COLO829 (cell line): ENCODE measurements around the gene METTL17.
"Not testable (repeated sequence)": the region's sequence is repeated elsewhere in the genome, so short reads cannot be mapped to it uniquely, and the experiment has no call there.

Experiments used
- DNase-seq: peaks from one replicate; pipeline ENCODE4 v3.0.0; 2012; ENCODE audit warnings: low spot score

Gene METTL17

DNA sequence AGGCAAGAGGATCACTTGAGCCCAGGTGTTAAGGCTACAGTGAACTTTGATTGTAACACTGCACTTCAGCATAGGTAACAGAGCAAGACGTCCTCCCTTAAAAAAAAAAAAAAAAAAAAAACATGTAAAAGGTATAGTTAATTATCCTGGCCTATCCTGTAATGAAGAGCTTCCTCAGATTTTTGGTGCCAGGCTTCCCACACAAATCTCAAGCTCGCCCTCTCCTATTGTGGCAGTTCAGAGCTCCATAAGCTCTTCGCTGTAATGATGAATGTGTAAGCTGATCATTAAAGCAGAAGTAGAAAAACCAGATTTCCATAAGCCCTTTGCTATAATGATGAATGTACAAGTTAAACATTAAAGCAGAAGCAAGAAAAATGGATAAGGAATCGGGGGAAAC lies 7.3 kb downstream of the METTL17 start:
- no peak for DNase-seq

DNA sequence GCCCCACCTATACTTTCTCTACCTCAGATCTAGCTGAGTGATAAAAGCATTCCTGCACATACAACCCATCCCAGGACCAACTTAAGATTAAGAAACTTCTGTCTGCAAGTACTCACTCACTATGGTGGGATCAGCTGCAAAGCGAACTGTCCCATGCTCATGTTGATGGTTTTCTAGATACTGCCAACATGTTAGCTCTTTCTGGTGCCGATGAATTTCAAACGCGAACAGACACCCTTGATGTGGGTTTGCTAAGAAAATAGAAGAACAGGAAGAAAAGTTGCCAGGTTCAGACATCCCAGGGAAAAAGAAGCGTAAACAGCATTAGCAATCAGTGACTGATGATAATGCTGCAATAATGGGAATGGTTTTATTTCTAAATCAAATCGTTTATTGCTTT lies 7.8 kb downstream of the METTL17 start:
- DNase-seq = no peak

DNA sequence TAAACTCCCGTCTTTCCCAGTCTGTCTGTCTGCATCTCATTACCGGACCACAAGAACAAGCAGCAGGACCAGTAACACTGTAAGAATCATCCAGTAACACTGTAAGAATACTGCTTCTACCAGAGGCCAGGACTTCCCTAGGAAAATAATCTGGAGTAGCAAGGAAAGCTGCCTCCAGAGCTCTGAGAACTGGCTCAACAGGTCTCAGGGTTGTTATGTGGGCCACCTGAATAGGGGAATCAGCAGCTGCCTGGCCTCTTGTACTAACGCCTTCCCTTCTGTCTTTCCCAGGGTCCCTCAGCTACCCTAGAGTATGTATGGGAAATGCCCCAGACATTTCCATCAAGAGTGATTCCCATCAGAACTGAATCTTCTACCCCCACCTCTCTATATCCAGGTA lies 8.4 kb downstream of the METTL17 start:
- no peak for DNase-seq

DNA sequence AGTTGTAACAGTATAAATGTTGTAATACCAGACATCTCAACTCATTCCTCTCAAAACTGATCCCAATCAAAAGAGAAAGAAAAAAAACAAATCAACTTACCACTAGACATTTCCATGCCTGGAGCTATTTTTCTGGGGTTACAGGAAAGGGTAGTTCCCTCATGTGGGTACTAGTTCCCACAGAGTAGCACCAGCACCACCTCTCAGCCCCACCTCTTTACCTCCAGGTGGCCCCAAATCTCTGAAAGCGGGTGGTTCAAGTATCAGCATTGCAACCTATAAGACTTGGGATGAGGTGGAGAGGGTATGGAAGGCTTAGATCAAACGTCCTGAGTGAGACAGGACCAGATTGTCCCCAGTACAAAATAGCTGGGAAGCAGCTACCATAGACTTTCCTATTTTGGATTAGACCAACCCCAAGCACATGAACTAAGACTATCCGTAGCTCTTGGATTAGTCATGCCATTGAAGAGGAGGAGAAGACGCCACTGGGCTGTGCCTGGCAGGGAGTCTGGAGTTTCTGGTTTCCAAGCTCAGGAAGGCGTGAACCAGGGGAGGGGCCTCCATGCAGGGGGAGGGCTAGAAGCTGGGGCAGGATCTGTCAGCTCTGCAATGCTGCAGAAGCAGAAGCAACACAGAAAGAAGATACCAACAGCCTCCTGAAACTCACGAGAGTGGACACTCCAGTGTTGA lies 9.0 kb downstream of the METTL17 start, which contains the start of gene SLC39A2:
Gene SLC39A2 (plus strand): TSS at position 620 of the 693 bp plus-strand sequence. CDS start 154 bp downstream, outside the sequence.
- DNase-seq = no peak

DNA sequence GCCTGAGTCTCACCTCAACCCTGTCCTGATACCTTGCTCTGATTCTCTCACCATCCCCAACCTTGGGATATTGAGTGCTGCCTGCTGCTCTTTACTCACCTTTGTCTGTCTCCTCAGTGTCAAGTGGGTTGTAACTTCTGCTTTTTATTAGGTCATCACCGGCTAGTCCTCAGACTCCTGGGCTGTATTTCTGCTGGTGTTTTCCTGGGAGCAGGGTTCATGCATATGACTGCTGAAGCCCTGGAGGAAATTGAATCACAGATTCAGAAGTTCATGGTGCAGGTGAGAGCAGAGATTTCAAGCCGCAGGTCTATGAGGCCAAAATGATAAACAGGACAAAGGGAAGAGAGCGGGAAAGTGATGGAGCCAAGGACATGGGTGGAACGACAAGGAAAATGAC lies 9.8 kb downstream of the METTL17 start:
- no peak for DNase-seq

DNA sequence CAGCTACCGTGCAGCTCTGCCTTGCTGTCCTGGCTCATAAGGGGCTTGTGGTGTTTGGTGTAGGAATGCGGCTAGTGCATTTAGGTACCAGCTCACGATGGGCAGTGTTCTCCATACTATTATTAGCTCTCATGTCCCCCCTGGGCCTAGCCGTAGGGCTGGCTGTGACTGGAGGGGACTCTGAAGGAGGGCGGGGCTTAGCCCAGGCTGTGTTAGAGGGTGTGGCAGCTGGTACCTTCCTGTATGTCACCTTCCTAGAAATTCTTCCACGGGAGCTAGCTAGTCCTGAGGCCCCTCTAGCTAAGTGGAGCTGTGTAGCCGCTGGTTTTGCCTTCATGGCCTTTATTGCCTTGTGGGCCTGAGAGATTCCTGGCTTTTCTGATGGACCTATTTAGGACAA lies 11.4 kb downstream of the METTL17 start:
- no peak for DNase-seq

DNA sequence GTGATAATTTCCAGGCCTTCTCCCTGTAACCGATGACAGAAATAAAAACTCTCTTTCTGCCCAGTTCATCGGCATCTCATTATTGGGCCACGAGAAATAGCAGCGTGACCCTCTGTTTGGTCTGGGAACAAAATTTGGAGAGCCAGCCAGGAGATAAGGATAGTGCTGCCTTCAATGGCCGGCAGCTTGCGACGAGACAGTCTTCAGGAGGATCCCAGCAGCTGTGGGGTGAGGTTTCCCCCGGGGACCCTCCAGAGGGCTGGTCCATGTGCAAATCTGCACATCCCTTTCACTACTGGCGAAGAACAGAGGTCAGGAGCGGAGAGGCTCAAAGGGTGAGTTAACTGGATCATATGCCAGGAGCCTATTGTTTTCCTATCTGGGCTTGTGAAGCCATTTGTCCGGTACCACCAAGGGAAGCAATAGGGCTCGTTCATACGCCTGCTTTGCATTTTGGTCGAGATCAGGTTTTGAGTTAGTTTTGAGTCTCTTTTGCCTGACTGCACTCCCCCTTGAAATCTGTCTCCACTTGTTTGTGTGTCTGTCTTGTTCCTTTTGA lies 14.1 kb downstream of the METTL17 start:
- DNase-seq = no peak

DNA sequence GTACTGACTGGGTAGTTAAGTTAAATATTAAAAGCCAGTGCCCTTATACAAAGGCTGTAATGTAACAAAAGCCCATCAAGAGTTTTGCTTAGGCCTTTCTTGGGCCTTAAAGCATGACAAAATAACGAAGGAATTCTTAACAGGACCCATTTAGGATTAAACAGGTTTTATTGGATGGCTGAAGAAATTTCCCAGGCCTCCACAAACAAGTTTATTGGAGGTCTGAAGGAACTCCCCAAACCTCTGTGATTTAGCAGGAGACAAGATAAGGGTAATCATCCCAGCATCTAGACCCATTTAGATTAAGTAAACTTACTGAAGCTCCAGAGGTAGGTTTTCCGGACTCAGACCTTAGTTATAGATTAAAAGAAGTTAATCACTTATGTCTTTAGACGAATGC lies 19.9 kb downstream of the METTL17 start:
- DNase-seq = not testable (repeated sequence)

DNA sequence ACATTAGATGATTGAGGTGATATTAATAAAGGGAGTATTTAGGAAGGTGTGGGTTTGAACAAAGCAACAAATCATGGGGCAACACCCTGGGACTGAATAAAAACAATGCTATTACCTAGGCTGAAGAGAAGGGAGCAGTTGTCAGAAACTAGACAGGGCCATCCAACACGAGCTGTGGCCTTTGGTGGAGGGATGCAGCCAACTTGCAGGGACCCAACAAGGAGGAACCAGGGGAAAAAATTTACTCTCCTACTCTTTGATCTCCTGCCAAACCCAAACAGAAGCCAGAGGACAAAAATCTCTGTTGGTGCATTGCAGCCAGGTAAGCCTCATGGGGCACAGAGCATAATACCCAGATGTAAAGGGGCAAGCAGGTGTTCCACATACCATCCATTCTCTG lies 21.4 kb downstream of the METTL17 start:
- DNase-seq = no peak

DNA sequence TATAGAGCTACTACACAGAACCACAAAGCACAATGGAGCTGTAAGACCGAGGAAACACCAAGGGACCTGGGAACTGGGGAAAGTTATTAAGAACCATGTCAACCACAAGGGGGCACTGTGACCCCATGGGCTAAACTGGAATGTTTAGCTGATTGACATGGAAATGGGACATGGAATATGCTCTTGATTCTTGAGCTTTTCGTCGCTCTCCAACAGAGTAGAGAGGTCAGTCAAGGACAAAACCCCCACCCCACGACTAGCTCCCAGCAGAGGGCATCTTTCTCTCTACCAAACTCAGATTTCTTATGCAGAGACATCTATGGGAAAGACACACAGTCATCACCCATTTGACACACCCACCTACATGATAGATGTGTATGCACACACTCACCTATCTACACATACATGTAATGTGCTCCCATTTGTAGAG lies 25.0 kb downstream of the METTL17 start:
- DNase-seq = peak; percentile 87

DNA sequence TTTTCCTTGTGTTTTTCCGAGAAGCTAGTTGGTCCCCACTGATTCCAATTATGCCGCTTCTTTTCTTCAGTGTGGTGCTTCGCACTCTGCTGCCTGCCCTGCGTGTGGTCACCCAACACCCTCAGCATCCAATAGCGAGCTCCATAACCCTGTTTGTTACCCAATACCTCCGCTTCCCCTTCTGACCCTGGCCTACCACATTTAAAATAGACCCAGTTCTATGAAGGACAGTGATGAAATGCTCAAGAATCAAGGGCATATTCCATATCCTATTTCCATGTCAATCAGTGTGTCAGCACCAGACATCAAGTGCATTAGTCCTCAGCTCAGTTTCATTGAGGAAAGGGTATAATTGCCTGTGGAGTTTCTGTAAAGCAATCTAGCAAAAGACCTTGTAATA lies 25.5 kb downstream of the METTL17 start:
- DNase-seq = no peak

DNA sequence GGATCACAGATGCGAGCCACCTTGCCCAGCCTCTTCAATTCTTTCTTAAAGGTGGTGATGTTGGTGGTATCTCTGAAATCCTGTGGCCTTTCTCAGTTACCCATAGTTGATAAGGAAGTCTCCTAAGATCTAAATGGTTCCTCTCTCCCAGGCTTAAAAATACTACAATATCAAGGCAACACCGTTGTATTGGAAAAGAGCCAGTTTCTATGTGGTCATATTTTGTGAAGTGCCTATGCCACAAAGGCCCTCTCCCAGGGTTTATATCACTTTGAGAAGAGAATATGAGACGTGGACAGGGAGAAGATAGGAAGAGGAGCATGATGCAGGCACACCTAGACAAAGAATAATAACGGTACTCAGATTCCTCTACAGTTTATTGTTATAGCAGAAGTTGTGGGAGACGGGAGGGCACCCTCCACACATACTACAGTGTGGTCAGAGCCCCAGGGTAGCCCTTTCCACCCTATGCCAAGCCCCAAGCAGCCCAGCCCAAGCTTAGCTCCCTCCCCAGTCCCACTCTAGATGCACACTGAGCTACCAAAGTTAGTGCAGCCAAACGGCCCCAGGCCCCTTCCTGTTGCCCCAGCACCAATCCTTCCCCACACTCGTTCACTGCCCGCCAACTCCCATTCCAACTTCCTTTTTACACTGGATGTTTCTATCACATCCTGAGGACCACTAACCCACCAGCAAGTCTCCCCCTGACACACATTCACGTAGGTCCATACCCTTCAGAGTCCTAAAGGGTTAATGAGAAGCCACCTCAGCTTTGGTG lies 26.8 kb downstream of the METTL17 start:
- no peak for DNase-seq

DNA sequence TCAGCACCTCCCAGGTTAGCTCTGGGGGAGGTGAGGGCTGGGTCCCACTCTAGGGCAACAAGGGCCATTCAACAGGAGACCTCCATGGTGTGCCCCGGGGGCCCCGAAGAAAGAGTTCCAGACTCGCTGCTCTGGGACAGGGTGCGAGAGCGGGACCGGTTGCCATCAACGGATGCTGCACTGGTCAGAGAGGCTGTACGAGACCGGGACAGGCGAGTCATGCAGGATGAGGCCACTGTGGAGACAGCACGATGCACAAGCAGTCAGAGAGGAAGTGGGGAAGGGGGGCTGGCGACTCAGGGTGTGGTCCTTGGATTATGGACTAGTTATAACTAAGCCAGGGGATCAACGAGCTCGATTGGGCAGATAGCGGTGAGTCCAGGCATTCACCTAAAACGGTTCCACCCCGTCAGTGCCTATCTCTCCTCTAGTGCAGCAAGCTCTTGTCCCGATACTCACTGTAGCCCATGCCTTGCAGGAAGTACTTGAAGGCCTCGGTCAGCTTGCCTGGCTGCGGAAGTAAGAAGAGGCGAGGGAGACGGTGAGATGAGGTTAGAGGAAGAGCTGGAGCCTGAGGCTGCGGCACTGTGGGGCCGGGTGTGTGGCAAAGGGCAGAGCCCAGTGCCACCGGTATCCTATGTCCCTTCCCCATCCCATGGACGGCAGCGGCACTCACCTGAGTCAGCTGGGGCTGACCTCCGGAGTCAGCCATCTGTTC lies 27.9 kb downstream of the METTL17 start:
- DNase-seq = no peak

DNA sequence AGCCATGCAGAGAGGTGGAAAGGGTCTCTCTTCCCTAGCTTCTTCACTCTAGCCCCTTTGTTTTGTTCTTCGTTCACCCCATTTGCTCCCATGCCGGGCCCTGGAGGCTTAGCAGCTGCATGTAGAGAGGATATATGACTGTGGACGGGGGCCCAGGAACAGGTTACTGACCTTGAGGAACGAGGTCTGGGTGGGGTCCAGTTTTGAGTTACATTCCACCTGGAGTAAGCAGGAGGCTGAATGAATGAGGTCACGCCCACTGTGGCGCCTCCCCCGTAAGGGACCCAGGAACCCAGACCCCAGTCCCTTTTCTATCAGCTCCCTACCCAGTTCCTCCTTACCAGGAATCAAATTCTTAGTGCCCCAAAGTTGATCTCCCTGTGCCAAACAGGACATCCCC lies 28.5 kb downstream of the METTL17 start:
- DNase-seq = no peak

DNA sequence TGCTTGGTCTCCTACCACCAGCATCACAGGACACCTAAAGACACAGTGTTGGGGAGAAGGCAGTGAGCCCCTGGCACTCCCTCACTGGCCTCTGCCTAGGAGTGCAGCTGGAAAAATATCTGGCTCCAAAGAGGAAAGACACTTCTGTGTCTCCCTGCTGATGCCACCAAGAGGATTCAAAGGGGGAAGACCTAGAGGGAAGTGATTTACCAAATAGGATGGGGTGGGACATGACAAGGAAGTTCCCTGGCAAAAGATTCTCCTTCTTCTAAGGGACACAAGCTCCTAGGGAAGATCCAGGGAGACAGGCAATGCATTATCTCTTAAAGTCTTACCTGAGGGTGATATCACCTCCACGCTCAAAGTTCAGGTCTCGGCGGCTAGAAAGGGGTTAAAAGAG lies 29.0 kb downstream of the METTL17 start:
- no peak for DNase-seq

DNA sequence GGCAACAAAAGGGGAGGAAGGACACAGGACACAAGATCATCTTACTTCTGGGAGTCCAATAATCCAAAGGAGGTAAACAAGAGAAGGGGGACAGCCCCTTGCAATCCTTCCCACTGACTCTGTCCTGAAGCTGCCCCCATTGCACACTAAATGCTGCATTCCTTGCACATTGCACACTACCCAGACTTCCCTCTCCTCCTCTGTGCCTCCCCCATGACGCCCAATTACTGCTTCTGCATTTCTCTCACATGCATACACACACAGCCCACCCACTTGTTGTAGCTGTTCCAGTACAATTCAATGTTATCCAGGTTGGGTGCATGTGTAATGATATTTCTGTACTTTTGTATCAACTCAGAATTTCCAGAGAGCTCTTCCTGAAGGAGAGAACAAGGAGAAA lies 29.6 kb downstream of the METTL17 start:
- DNase-seq = no peak

DNA sequence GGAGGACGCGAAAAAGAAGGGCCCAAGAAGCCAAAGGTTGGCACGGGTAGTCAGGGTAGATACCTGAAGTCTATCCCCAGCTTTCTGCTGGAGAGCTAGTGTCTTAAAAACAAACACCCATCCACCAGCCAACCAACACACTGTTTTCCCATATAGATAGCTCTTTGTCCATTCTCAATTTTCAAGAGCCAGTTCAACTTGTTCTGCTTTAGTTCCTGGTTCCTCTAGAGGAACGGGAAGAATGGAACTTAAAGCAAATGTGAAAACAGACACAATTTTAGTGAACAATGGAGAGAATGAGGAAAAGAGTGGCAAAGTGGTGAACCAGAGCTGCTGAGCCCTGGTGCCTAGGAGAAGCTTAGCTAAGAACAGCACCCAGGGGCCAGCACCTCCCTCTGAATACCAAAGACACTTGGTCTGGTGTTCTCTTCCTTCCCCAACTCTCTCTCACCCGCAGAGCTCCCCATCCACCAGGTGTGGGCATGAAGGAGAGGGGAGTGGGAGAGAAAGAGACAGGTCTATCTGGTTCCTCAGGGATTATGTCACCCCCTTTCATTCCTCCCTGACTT lies 31.3 kb downstream of the METTL17 start:
- DNase-seq = no peak

DNA sequence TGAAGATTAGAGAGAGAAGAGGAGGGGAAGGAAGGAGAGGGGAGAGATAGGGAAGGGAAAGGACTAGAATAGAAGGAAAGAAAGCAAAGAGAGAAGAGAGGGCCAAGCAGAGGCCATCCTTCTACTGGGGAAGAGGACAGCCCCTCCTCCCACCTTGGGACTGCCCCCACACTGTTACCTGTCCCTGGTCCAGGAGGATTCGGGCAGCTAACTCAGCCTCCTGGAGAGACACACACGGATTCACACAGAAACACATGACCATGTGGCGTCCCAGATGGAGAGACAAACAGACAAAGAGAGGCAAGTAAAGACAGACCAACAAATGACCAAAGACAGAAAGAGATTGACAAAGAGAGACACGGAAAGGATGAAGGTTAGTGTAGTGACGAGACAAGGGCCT lies 32.9 kb downstream of the METTL17 start:
- DNase-seq = no peak

DNA sequence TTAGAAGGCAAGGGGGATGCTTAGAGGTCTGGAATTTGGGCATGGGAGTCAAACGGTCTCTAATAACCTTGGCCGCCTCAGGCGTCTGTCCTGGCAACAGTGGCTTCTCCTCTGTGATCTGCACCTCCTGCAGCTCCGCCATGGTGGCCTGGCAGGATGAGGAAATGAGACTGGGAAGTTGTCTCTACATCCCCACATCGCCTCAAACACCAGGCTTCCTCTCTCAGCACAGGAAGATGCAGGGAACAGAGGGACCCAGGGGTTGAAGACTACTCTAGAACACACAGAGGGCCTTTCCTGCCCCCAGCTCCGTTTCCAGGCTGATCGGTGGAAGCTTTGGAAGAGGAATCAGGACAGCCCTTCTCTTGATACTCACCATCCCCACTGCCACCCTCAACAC lies 33.4 kb downstream of the METTL17 start:
- DNase-seq = no peak

DNA sequence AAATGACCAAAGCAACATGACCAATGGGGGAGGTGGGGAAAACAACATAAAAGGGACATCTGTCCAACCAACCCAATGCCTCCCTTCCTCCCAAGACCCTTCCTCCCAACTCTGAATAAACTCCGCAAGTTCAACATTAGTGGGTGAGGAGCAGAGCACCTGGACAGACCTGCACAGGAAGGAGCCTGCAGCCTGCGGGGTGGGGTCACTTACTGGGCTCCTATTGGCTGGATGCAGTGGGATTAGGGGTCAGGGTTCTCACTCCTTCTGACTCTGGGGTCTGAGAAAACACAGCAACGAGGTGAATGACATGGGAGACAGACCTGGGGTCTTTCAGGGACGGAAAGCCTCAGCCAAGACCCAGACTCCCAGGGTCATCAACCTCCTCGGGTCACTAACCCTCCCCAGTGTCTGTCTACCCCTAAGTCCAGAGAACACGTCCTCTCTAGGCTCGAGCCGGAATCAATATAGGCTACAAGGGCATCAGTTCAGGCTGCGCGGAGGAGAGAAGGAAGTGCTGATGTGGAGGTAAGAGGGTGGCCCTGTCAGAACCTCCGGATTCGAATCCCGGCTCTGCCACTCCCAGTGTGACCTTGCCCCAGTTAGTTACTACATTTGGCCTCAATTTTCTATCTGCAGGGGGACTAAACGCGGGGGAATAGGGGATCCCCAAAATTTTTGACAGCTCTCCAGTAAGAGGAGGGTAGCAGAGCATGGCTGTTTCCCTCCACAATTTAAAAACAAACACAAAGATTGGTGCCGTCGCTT lies 34.2 kb downstream of the METTL17 start:
- no peak for DNase-seq

DNA sequence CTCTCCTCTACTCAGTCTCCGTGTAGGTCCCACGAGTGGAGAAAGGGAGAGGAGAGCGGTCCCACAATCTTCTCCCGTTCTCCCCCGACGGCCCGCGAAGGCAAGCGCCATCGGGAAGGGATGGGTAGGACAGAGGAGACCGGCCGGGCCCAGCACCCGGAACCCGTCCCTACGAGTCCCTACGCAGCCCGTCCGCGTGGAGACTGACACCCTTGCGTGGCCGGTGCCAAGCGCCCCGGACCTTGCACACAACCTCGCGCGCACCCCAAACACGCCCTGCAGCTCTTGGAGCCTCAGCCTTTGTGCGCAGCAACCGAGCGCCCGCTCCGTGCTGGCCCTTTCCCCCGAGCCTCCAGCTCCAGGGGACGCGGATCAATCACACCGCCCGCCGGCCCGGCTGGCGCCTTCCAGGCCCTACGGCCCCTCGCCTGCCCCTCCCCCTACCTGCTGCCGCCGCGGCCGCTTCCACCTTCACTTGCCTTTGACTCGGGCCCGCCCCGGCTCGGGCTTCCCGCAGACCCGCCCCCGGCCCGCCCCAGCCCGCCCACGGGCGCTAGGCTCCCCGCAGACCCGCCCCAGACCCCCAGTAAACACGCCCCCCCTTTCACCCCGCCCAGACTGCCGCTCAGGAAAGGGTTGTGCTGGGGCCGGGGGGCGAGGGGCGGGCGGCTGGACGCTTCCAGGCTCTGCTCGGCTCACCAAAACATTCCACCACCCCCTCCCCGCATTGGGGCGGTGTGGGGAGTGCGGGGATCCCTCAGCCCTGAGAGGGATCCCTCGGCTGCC lies 35.0 kb downstream of the METTL17 start, which contains the start of gene NDRG2:
Gene NDRG2 (minus strand): TSS at position 477 of the 786 bp plus-strand sequence. CDS start 1,746 bp downstream, outside the sequence.
- DNase-seq = peak; percentile 61
